Stomach (tissue), 4 donors: ENCODE measurements around the gene C19orf85.

Experiments
- CTCF ChIP-seq, 7 experiments: fragments of 450-650 bp in 4 of 7; fragments of 200-600 bp in 3 of 7; sonication (generic) in 3 of 7; IDR thresholded peaks; one replicate each; pipeline ENCODE4 v1.5.1; 2016 to 2019; ENCODE audit warnings: antibody characterized with exemption in 7 of 7, control low read depth in 2 of 7, mild to moderate bottlenecking in 1 of 7
- EP300 ChIP-seq: sonication (generic); formaldehyde crosslinking; IDR thresholded peaks from one replicate; pipeline ENCODE4 v1.6.1; 2017; ENCODE audit warnings: antibody characterized with exemption
- POLR2A ChIP-seq, 4 donors: fragments of 450-650 bp; IDR thresholded peaks; one replicate each; pipeline ENCODE4 v1.6.1; 2016; ENCODE audit warnings: antibody characterized with exemption in 4 of 4, control low read depth in 2 of 4, mild to moderate bottlenecking in 1 of 4, moderate library complexity in 1 of 4
- POLR2AphosphoS5 ChIP-seq, 3 donors: sonication (generic); formaldehyde crosslinking; IDR thresholded peaks; one replicate each; pipeline ENCODE4 v1.6.1; 2016; ENCODE audit warnings: antibody characterized with exemption in 3 of 3

- no peak for TF ChIP-seq EP300
- no peak for TF ChIP-seq CTCF (IDR thresholded peaks at IDR 0.05)
- TF ChIP-seq POLR2A (IDR thresholded peaks at IDR 0.05) = no peak
- TF ChIP-seq POLR2AphosphoS5 (IDR thresholded peaks at IDR 0.05) = no peak
Observed at GRCh38 chr19:55472463-55472862, 7.9 kb upstream of the C19orf85 start.
